ENCODE measurements around the gene MPZL2.
A peak's percentile ranks its signal among the peaks of the same experiment; 100 is the strongest.

MPZL2 gene

GRCh38 chr11:118251858-118252652, 12.0 kb downstream of the MPZL2 start, which contains the start of gene MPZL3:
TSS of gene MPZL3 (minus strand) at chr11:118252365. CDS start at chr11:118252294, 71 bp downstream.
- peak within 1 kb of the TSS; percentile 77 for H3K4me3 ChIP-seq (ENCODE audit: low read depth, low read length)
- in situ Hi-C loops (cut with HindIII; ENCODE audit: low sequenced_read_pairs) = no loop called here
- DNase-seq (ENCODE audit: low read depth, low spot score) = peak; percentile 77
- no peak for TF ChIP-seq CTCF (IDR thresholded peaks at IDR 0.05; ENCODE audit: low read depth, low read length)

- in situ Hi-C loops (cut with HindIII; ENCODE audit: low sequenced_read_pairs) = no loop called here
- H3K4me3 ChIP-seq (ENCODE audit: low read depth, low read length) = no peak overlapping the region
- no peak for DNase-seq (ENCODE audit: low read depth, low spot score)
- TF ChIP-seq CTCF (IDR thresholded peaks at IDR 0.05; ENCODE audit: low read depth, low read length) = no peak
These were observed 17.1 kb downstream of the MPZL2 start for GRCh38 chr11:118247041-118247440.

GRCh38 chr11:118245936-118246562, 18.0 kb downstream of the MPZL2 start:
- H3K4me3 ChIP-seq (ENCODE audit: low read depth, low read length) = no peak overlapping the region
- in situ Hi-C loops (cut with HindIII; ENCODE audit: low sequenced_read_pairs) = no loop called here
- DNase-seq (ENCODE audit: low read depth, low spot score) = no peak
- TF ChIP-seq CTCF (IDR thresholded peaks at IDR 0.05; ENCODE audit: low read depth, low read length) = no peak

GRCh38 chr11:118243993-118244762, 19.9 kb downstream of the MPZL2 start:
- in situ Hi-C loops (cut with HindIII; ENCODE audit: low sequenced_read_pairs) = no loop called here

GRCh38 chr11:118243161-118243560, 20.9 kb downstream of the MPZL2 start:
- no peak for DNase-seq (ENCODE audit: low read depth, low spot score)
- TF ChIP-seq CTCF (IDR thresholded peaks at IDR 0.05; ENCODE audit: low read depth, low read length) = no peak
- in situ Hi-C loops (cut with HindIII; ENCODE audit: low sequenced_read_pairs) = no loop called here
- no peak overlapping the region for H3K4me3 ChIP-seq (ENCODE audit: low read depth, low read length)

More at GRCh38 chr11:118243993-118244762, 19.9 kb downstream of the MPZL2 start:
- TF ChIP-seq CTCF (IDR thresholded peaks at IDR 0.05; ENCODE audit: low read depth, low read length) = no peak
- H3K4me3 ChIP-seq (ENCODE audit: low read depth, low read length) = no peak overlapping the region
- DNase-seq (ENCODE audit: low read depth, low spot score) = no peak

- H3K4me3 ChIP-seq (ENCODE audit: low read depth, low read length) = no peak overlapping the region
- in situ Hi-C loops (cut with HindIII; ENCODE audit: low sequenced_read_pairs) = no loop called here
These were observed 22.4 kb downstream of the MPZL2 start for GRCh38 chr11:118241764-118242098.

More at GRCh38 chr11:118241764-118242098, 22.4 kb downstream of the MPZL2 start:
- TF ChIP-seq CTCF (IDR thresholded peaks at IDR 0.05; ENCODE audit: low read depth, low read length) = no peak
- DNase-seq (ENCODE audit: low read depth, low spot score) = no peak

Measured in astrocyte of the spinal cord (primary cell).